ENCODE results near the gene FASLG.

Gene FASLG

GRCh38 chr1:172642970-172643369, 15.9 kb upstream of the FASLG start:
- in situ Hi-C loops (cut with MboI; ENCODE audit: low sequenced_read_pairs): no loop called here

DNA sequence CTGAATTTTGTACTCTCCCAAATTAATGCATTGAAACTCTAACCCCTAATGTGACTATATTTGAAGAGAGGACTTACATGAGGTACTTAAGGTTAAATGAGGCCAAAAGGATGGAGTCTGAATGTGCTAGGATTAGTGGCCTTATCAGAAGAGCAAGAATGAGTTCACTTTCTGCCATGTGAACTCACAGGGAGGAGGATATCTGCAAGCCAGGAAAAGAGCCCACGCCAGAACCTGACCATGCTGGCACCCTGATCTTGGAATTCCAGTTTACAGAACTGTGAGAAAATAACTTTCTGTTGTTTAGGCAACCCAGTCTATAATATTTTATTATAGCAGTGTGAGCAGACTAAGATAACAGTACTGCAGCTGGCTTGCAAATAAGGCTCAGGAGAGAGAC, 12.2 kb upstream of the FASLG start:
- in situ Hi-C loops (cut with MboI; ENCODE audit: low sequenced_read_pairs): no loop called here

- in situ Hi-C loops (cut with MboI; ENCODE audit: low sequenced_read_pairs): no loop called here
These were observed 11.8 kb upstream of the FASLG start for GRCh38 chr1:172647110-172647564.

DNA sequence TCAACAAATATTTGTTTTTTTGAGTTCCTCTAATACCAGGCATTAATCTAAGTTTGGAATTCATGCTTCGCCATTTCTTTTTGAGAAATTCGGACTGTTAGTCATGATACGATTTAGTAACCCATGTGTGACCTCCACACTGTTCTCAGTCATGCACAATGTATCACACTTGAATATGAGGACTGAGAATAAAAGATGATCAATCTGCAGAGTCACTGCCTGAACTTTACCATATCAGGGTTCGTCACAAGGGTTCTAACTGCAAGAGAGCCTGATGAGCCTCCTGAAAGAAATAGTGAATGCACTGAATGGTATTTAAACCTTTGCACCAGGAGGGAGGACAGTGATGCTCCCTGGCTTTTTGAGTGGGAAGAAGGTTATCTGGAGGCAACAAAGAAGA, 10.9 kb upstream of the FASLG start:
- in situ Hi-C loops (cut with MboI; ENCODE audit: low sequenced_read_pairs): no loop called here

- in situ Hi-C loops (cut with MboI; ENCODE audit: low sequenced_read_pairs): no loop called here
These were observed 8.3 kb upstream of the FASLG start for GRCh38 chr1:172650474-172651193.

- in situ Hi-C loops (cut with MboI; ENCODE audit: low sequenced_read_pairs): no loop called here
These were observed 5.7 kb upstream of the FASLG start for GRCh38 chr1:172653015-172653709.

GRCh38 chr1:172654535-172654934, 4.4 kb upstream of the FASLG start:
- in situ Hi-C loops (cut with MboI; ENCODE audit: low sequenced_read_pairs): no loop called here

DNA sequence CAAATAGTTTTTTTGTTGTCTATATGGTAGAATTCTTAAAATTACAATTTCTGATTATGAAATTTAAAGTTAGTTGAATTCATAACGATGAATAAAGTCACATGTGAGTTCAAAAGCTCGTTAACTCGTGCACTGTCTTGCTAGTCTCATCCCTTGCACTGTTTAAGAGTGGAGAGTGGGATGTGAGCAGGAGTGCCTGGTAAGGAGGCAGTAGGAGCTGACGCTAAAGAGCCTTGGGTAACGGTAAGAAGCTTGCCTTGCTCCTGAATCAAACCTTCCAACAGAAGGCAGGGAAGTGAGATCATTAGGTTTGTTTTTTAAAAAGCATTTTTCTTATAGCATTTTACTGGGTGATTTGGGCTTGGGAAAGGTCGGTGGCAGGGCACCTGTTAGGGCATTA, 2.3 kb upstream of the FASLG start:
- in situ Hi-C loops (cut with MboI; ENCODE audit: low sequenced_read_pairs): no loop called here

DNA sequence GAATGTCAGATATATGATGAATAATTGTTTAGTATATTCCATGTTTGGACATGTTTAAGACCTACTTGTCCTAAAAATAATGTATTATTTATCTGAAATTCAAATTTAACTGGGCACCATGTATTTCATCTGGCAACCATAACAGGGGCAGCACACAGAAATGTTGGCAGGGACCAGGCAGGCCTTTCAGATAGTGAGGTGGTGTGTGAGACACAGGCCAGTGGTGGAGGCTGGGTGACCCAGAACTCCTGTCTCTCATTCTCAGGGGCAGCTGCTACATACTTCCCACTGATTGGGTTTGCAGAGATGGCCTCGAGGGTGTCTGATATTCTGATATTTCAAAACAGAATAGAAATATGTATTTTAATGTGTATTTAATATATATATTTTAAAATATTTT, 1.3 kb upstream of the FASLG start:
- in situ Hi-C loops (cut with MboI; ENCODE audit: low sequenced_read_pairs): no loop called here

GRCh38 chr1:172661107-172661506, 2.2 kb downstream of the FASLG start:
- in situ Hi-C loops (cut with MboI; ENCODE audit: low sequenced_read_pairs): no loop called here

DNA sequence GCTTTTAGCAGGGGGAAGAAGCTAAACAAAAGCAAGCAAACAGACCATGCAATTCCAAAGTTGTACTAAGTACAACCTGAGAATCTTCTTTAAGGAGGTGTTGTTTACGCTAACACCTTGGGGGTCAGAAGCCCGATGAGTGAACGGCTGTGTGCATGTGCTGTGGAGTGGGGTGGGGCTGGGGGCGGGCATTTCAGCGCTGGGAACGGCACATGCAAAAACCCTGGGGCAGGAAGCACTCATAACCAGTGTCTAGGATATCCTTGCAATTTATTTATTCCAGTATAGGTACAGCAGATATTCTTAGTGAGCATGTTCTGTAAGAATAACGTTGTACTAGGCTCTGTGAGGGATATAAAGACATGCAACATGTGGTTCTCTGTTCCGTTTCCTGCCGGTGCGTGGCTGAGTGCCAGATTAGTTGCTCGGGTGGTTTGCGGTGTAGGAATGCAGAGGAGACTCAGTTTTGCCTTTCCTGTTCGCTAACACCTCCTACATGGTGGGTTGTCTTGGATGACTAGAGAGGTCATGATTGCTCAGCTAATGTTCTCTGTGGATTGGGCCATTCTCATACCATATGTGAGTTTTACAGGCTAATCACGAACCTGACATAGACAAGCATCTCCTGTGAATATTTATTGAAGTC, 3.7 kb downstream of the FASLG start:
- in situ Hi-C loops (cut with MboI; ENCODE audit: low sequenced_read_pairs): no loop called here

GRCh38 chr1:172663732-172664131, 4.8 kb downstream of the FASLG start:
- in situ Hi-C loops (cut with MboI; ENCODE audit: low sequenced_read_pairs): no loop called here

DNA sequence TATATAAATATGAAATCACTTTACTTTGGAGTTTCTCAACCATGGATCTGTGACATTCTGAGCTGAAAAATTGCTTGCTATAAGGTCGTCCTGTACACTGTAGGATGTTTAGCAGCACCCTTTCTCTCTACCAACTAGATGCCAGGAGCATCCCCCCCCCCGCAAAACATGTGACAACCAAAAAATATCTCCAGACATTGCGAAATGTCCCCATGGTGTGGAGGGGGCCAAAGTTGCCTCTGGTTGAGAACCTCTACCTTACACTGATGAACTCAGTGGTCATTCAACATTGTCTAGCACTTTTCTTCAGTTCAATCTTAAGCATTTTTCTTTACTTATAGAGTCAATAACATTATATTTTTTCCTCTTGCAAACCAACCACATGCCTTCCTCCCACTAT, 9.2 kb downstream of the FASLG start:
- in situ Hi-C loops (cut with MboI; ENCODE audit: low sequenced_read_pairs): no loop called here

DNA sequence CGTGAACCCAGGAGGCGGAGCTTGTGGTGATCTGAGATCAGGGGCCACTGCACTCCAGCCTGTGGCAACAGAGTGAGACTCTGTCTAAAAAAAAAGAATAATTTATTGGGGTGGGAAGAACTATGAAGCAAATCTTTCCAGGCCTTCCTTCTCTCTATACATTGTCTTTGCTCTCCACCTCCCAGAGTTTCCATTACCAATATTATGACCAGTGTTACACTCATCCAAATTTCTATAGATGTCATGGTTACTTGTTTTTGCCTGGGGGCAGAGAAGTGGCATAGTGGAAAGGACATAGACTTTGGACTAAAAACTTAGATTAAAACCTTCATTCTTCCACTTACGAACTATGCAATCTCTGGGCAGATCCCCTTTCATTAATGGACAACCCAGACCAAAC, 10.1 kb downstream of the FASLG start:
- in situ Hi-C loops (cut with MboI; ENCODE audit: low sequenced_read_pairs): no loop called here

- in situ Hi-C loops (cut with MboI; ENCODE audit: low sequenced_read_pairs): no loop called here
These were observed 11.4 kb downstream of the FASLG start for GRCh38 chr1:172670316-172670715.

GRCh38 chr1:172670791-172671190, 11.9 kb downstream of the FASLG start:
- in situ Hi-C loops (cut with MboI; ENCODE audit: low sequenced_read_pairs): no loop called here

DNA sequence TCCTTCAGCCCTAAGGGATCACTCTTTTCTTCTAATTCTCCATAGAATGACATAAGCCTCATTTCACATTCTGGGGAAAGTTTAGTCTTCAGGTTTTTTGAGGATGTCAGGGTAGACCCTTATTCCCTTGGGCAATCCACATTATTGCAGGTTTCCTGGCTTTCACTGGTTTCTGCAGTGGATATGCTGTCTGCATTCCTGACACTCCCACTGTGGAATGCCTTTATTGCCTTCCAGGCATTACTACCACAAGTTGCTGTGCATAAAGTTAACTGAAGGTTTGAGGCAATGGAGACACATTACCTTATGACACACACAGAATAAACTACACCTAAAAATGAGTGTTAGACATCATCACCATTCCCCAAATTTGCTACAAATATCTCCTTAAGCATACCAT, 12.7 kb downstream of the FASLG start:
- in situ Hi-C loops (cut with MboI; ENCODE audit: low sequenced_read_pairs): no loop called here

- in situ Hi-C loops (cut with MboI; ENCODE audit: low sequenced_read_pairs): no loop called here
These were observed 13.8 kb downstream of the FASLG start for GRCh38 chr1:172672720-172673119.

DNA sequence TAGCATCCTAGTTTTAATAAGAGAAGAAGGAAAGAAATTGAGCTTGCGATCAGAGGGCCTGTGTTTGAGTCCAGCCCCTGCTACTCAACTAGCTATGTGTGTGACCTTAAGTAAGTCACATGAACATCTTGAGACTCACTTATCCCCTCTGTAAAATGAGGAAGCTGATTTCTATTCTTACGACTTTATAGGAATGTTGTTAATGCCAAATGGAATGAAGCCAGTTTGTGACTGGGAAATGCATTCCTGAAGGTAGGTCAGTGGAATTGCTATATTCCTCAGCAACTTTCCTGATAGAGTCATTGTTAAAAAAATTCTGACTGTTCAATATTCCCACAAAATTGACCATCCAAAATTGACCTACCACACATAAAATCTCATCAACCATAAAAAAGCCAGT, 14.9 kb downstream of the FASLG start:
- in situ Hi-C loops (cut with MboI; ENCODE audit: low sequenced_read_pairs): no loop called here

- in situ Hi-C loops (cut with MboI; ENCODE audit: low sequenced_read_pairs): no loop called here
These were observed 16.1 kb downstream of the FASLG start for GRCh38 chr1:172674831-172675613.

DNA sequence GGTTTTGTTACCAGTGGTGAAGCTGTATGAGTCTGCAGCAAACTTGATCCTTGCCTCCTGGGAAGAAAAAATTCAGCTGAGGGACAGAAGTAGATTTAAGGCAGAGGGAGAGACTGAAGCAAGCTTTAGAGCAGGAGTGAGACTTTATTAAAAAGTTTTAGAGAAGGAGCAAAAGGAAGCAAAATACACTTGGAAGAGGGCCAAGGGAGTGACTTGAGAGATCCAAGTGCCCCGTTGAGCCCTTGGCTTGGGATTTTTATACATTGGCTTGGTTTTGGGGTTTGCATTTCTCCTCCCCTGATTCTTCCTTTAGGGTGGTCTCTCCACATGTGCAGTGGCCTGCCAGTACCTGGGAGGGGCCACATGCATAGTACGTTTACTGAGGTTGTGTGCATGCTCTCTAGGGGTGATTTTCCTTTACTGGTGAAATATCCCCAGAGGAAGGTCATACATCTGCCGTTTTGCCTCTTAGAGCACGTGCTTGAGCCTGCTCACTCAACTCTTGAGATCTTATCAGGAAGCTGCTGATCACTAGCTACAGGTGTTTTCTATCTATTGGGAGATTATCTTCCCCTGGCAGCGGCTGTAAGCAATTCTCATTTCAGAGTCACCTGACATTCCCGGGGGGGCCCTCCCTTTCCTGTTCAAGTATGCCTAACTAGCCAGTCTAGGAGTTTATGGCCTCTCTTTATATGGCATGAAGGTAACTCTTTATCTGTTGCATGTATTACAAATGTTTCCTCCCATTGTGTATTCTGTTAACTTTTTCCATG, 20.3 kb downstream of the FASLG start:
- in situ Hi-C loops (cut with MboI; ENCODE audit: low sequenced_read_pairs): no loop called here

All from hTERT RPE-1 (cell line).